ENCODE measurements around the gene RUFY4. TPM values are rescaled to one million over a fixed set of nuclear protein-coding genes. Genes with fewer than 3 reads are reported as not detected.

Gene RUFY4
- total and polyA plus RNA-seq, 2 donors (not counting 3 experiments of a cell fraction or from before 2014, with no cell fraction given) = not detected

DNA sequence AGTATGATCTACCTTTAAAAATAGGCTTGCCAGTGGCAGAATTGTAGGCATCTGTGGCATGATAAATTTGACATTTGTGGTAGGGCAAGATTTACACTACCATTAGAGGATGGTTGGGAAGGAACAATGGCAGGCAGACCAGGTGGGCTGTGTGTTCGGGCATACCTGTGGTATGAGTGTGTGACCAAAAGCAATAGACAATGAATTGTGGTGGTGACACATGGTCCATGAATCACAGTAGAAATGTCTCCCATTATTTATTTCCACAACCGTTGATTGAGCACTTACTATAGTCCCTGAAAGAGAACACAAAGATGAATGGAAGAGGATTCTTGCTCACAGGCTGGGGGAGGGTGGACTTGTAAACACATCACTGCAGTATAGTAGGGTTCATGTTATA is 29.9 kb upstream of the RUFY4 start:
- FAIRE-seq (no peak), DNase-seq (ENCODE audit: low read depth, low spot score) (no peak)
- POLR2A ChIA-PET = no interaction called here
- Histone ChIP-seq H4K20me1 (replicated peaks; ENCODE audit: control insufficient read depth, extremely low read depth, insufficient read depth, low read length) (no peaks in the 10 kb centered on the region), H3K4me2 (ENCODE audit: insufficient read depth, low read length) (no peak overlapping the region), H3K9ac (replicated peaks; ENCODE audit: extremely low read depth, insufficient read depth, low read length) (no peak overlapping the region), H3K79me2 (ENCODE audit: control insufficient read depth, insufficient read depth, low read length) (no peaks in the 10 kb centered on the region), H3K36me3 (ENCODE audit: control insufficient read depth in 2 of 2, extremely low read depth in 1 of 2, insufficient read depth in 2 of 2, low read length in 2 of 2) (no peaks in the 10 kb centered on the region), H3K27ac (ENCODE audit: insufficient read depth, low read depth, low read length) (no peak overlapping the region), H3K9me3 (replicated peaks; ENCODE audit: control insufficient read depth, insufficient read depth, low read length) (no peaks in the 10 kb centered on the region), H3K4me1 (ENCODE audit: control insufficient read depth, extremely low read depth, insufficient read depth, low read length) (no peaks in the 10 kb centered on the region), H3K9me1 (replicated peaks; ENCODE audit: control insufficient read depth, extremely low read depth, insufficient read depth, low read length) (no peaks in the 10 kb centered on the region), H3K27me3 (ENCODE audit: control insufficient read depth in 2 of 2, insufficient read depth in 2 of 2, low read length in 2 of 2) (peaks cover 12 to 28% of the 10 kb centered on the region in 2 experiments), H2AFZ (ENCODE audit: low read depth, low read length) (no peak overlapping the region), H3K4me3 (replicated peaks in 1 of 3; ENCODE audit: insufficient read depth in 1 of 3, low read depth in 1 of 3, low read length in 3 of 3) (no peak overlapping the region)
- no TSS peak for BruUV-seq (replicated peaks)
- dilution Hi-C loops (cut with MboI; ENCODE audit: extremely low pct_ligation_motif_present, low sequenced_read_pairs) (no loop called here), intact Hi-C loops (cut with micrococcal nuclease) (no loop called here)
- TF ChIP-seq JUN (IDR thresholded peaks at IDR 0.05; ENCODE audit: borderline replicate concordance, insufficient read depth, insufficient read length, low read depth) (no peak), EZH2 (IDR thresholded peaks at IDR 0.05; ENCODE audit: borderline replicate concordance, low read depth, low read length, severe bottlenecking) (no peak), MAX (IDR thresholded peaks at IDR 0.05; ENCODE audit: insufficient read depth, insufficient read length) (no peak), POLR2AphosphoS5 (IDR thresholded peaks at IDR 0.05; ENCODE audit: insufficient read depth, low read depth, low read length) (no peak), MYC (IDR thresholded peaks at IDR 0.05; ENCODE audit: low read depth, low read length) (no peak), FOS (IDR thresholded peaks at IDR 0.05; ENCODE audit: borderline replicate concordance, insufficient read depth, low read length) (no peak), GATA2 (IDR thresholded peaks at IDR 0.05; ENCODE audit: insufficient read depth, insufficient read length, low read depth, low read length) (no peak), POLR2A (IDR thresholded peaks at IDR 0.05; ENCODE audit: low read depth, low read length) (no peak)
- TF ChIP-seq, protein P1, sequence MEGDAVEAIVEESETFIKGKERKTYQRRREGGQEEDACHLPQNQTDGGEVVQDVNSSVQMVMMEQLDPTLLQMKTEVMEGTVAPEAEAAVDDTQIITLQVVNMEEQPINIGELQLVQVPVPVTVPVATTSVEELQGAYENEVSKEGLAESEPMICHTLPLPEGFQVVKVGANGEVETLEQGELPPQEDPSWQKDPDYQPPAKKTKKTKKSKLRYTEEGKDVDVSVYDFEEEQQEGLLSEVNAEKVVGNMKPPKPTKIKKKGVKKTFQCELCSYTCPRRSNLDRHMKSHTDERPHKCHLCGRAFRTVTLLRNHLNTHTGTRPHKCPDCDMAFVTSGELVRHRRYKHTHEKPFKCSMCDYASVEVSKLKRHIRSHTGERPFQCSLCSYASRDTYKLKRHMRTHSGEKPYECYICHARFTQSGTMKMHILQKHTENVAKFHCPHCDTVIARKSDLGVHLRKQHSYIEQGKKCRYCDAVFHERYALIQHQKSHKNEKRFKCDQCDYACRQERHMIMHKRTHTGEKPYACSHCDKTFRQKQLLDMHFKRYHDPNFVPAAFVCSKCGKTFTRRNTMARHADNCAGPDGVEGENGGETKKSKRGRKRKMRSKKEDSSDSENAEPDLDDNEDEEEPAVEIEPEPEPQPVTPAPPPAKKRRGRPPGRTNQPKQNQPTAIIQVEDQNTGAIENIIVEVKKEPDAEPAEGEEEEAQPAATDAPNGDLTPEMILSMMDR (IDR thresholded peaks at IDR 0.05; ENCODE audit: extremely low read depth in 1 of 2, insufficient read depth in 1 of 2, low read depth in 1 of 2, low read length in 2 of 2) = no peak
- CTCF ChIA-PET = interaction anchor here (0.9 to 1.4 kb wide), 4 partner anchors 8 to 253 kb away, joined by 3 to 15 read pairs (median 4); no protein-coding TSS in a partner anchor

All from endothelial cell of umbilical vein (primary cell).